PC-3 (cell line): ENCODE measurements around the gene KCNJ10.

Experiments
- EZH2 ChIP-seq: fragments of 300-600 bp; sonication (generic); IDR thresholded peaks from one replicate; pipeline ENCODE4 v1.6.1; 2017; ENCODE audit warnings: antibody characterized with exemption, mild to moderate bottlenecking, low read length; ENCODE audit not compliant: unreplicated experiment
- TF ChIP-seq, protein P1 (sequence below): fragments of 300-600 bp; sonication (generic); conservative IDR thresholded peaks from 2 replicates; pipeline ENCODE4 v1.5.1; 2017; ENCODE audit warnings: antibody characterized with exemption, low read depth, mild to moderate bottlenecking, low read length

DNA sequence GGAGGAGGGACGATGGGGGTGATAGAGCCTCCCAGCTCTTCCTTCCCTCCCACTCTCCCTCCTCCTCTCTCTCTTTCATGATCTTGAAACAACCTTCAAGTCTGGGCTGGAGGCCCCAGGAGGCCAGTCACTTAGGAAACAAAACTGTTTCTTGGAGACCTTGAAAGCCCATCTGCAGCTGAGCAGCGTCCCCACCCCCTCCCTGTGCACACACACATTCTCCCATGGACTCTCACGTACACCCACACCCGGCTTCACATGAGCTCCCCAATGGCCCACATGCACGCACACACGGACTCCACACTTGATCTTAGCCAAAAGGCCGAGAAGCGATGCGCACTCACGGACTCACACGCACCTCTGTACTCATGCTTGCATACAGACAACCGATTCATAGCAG, 42.4 kb upstream of the KCNJ10 start:
- TF ChIP-seq, protein P1, sequence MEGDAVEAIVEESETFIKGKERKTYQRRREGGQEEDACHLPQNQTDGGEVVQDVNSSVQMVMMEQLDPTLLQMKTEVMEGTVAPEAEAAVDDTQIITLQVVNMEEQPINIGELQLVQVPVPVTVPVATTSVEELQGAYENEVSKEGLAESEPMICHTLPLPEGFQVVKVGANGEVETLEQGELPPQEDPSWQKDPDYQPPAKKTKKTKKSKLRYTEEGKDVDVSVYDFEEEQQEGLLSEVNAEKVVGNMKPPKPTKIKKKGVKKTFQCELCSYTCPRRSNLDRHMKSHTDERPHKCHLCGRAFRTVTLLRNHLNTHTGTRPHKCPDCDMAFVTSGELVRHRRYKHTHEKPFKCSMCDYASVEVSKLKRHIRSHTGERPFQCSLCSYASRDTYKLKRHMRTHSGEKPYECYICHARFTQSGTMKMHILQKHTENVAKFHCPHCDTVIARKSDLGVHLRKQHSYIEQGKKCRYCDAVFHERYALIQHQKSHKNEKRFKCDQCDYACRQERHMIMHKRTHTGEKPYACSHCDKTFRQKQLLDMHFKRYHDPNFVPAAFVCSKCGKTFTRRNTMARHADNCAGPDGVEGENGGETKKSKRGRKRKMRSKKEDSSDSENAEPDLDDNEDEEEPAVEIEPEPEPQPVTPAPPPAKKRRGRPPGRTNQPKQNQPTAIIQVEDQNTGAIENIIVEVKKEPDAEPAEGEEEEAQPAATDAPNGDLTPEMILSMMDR = no peak
- no peak for TF ChIP-seq EZH2
